Measurements from ENCODE around the gene LYRM4.

DNA sequence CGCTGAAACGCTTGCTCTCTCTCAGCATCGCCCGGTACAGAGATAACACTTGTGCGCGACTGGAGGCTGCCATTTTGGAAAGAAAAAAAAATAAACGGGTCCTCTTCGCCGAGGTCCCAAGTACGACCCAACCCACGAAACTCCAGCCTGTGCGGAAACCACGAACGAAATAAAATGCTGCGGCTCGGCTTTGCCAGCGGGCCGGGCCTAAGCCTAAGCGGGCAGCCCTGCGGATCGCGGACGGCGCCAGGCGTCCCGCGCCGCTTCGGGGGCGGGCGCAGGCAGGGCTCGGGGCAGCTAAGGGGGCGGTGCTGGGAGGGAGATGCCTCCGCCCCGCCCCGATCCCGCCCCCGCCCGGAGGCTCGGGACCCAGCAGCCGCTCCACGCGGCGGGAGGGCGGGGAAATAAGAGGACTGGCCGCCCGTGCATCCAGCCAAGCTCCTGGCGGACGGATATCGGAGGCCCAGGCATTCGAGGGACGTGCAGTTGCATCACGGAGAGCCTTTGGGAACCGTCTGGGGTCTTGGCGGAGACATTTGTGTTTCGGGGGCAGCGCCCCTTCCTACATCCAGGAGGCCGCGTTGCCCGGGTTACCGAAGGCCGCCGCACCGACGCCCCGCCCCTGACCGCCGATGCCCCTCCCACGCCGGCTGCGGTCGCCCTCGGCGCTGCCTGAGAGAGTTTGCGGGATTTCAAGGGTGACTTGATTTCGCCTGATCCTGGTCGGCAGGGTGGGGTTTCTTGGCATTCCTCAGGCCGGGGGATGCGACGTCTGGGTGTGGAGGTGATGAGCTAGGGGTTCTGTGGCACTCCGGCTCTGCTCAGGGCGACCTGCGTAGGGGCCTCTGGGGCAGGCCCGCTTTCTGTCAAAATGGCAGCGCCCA lies at the start of gene LYRM4, which contains the start of gene FARS2:
- TF ChIP-seq, protein P1, sequence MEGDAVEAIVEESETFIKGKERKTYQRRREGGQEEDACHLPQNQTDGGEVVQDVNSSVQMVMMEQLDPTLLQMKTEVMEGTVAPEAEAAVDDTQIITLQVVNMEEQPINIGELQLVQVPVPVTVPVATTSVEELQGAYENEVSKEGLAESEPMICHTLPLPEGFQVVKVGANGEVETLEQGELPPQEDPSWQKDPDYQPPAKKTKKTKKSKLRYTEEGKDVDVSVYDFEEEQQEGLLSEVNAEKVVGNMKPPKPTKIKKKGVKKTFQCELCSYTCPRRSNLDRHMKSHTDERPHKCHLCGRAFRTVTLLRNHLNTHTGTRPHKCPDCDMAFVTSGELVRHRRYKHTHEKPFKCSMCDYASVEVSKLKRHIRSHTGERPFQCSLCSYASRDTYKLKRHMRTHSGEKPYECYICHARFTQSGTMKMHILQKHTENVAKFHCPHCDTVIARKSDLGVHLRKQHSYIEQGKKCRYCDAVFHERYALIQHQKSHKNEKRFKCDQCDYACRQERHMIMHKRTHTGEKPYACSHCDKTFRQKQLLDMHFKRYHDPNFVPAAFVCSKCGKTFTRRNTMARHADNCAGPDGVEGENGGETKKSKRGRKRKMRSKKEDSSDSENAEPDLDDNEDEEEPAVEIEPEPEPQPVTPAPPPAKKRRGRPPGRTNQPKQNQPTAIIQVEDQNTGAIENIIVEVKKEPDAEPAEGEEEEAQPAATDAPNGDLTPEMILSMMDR (conservative IDR thresholded peaks at IDR 0.05; ENCODE audit: low read depth in 2 of 2) = no peak
- TF ChIP-seq ZNF114 (CRISPR knock-in tag; IDR thresholded peaks at IDR 0.05) (no peak), EZH2 (IDR thresholded peaks at IDR 0.05; ENCODE audit: low read depth, unreplicated experiment) (no peak), CREB1 (CRISPR knock-in tag; IDR thresholded peaks at IDR 0.05; ENCODE audit: low read depth) (peak; percentile 31; the same call in 1 of the 2 replicates), POLR2AphosphoS5 (IDR thresholded peaks at IDR 0.05; ENCODE audit: low read depth) (peak; percentile 53; the same call in 1 of the 2 replicates), NANOG (IDR thresholded peaks at IDR 0.05; ENCODE audit: borderline replicate concordance) (no peak)
- TF ChIP-seq, protein P2, sequence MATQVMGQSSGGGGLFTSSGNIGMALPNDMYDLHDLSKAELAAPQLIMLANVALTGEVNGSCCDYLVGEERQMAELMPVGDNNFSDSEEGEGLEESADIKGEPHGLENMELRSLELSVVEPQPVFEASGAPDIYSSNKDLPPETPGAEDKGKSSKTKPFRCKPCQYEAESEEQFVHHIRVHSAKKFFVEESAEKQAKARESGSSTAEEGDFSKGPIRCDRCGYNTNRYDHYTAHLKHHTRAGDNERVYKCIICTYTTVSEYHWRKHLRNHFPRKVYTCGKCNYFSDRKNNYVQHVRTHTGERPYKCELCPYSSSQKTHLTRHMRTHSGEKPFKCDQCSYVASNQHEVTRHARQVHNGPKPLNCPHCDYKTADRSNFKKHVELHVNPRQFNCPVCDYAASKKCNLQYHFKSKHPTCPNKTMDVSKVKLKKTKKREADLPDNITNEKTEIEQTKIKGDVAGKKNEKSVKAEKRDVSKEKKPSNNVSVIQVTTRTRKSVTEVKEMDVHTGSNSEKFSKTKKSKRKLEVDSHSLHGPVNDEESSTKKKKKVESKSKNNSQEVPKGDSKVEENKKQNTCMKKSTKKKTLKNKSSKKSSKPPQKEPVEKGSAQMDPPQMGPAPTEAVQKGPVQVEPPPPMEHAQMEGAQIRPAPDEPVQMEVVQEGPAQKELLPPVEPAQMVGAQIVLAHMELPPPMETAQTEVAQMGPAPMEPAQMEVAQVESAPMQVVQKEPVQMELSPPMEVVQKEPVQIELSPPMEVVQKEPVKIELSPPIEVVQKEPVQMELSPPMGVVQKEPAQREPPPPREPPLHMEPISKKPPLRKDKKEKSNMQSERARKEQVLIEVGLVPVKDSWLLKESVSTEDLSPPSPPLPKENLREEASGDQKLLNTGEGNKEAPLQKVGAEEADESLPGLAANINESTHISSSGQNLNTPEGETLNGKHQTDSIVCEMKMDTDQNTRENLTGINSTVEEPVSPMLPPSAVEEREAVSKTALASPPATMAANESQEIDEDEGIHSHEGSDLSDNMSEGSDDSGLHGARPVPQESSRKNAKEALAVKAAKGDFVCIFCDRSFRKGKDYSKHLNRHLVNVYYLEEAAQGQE (IDR thresholded peaks at IDR 0.05; ENCODE audit: unreplicated experiment) = no peak
